Thoracic aorta (tissue), 2 donors: ENCODE measurements around the gene MAGEC1. TPM values are rescaled to one million over a fixed set of nuclear protein-coding genes. Genes with fewer than 3 reads are reported as not detected.

Experiments
- ATAC-seq: fragments of 150-250 bp; one replicate; pipeline ENCODE4 v1.8.0; 2017; ENCODE audit warnings: low read depth; ENCODE audit not compliant: insufficient number of reproducible peaks, low FRiP score
- DNase-seq: peaks from one replicate; pipeline ENCODE4 v3.0.0-alpha.2; 2020; ENCODE audit warnings: low spot score
- H3K27ac ChIP-seq, 2 donors: fragments of 200-600 bp; sonication (generic); 1 replicate in 1 of 2; 2 replicates in 1 of 2; pipeline ENCODE4 v1.5.1; 2016; ENCODE audit warnings: mild to moderate bottlenecking in 2 of 2, moderate library complexity in 2 of 2
- H3K27me3 ChIP-seq: fragments of 200-600 bp; sonication (generic); replicated peaks from 2 replicates; pipeline ENCODE4 v1.6.0; 2016; ENCODE audit warnings: mild to moderate bottlenecking; ENCODE audit not compliant: insufficient read depth
- H3K36me3 ChIP-seq: fragments of 200-600 bp; sonication (generic); one replicate; pipeline ENCODE4 v1.5.1; 2016
- H3K4me1 ChIP-seq, 2 donors: fragments of 200-600 bp; sonication (generic); 1 replicate in 1 of 2; 2 replicates in 1 of 2; pipeline versions ENCODE4 v1.5.1 to v1.6.0; 2016; ENCODE audit warnings: low read depth in 2 of 2, mild to moderate bottlenecking in 1 of 2; ENCODE audit not compliant: control insufficient read depth in 1 of 2
- H3K4me3 ChIP-seq: fragments of 200-600 bp; sonication (generic); 2 replicates; pipeline ENCODE4 v1.5.1; 2016; ENCODE audit warnings: mild to moderate bottlenecking
- H3K9me3 ChIP-seq: fragments of 200-600 bp; sonication (generic); 2 replicates; pipeline ENCODE4 v1.5.1; 2016
- CTCF ChIP-seq: fragments of 200-600 bp; sonication (generic); IDR thresholded peaks from one replicate; pipeline ENCODE4 v1.5.1; 2019; ENCODE audit warnings: antibody characterized with exemption
- total RNA-seq, 2 donors: library from RNA; depleted of rRNA; stranded (reverse); fragments of >200 nt; gene quantifications; one replicate each; pipeline versions ENCODE4 v1.1.0 to v1.2.3, GENCODE V29; 2016

MAGEC1 gene
- total RNA-seq, 2 donors from 2014 or later, result not detected

- TF ChIP-seq CTCF, result no peak
- Histone ChIP-seq H3K36me3 (no peaks in the 10 kb centered on the region), H3K4me3 (no peak overlapping the region), H3K4me1 (no peaks in the 10 kb centered on the region), H3K27me3 (no peaks in the 10 kb centered on the region), H3K9me3 (no peaks in the 10 kb centered on the region), H3K27ac (no peak overlapping the region)
- no peak for DNase-seq
- no peak for ATAC-seq
These were observed 24.7 kb downstream of the MAGEC1 start for GRCh38 chrX:141928432-141928831.

DNA sequence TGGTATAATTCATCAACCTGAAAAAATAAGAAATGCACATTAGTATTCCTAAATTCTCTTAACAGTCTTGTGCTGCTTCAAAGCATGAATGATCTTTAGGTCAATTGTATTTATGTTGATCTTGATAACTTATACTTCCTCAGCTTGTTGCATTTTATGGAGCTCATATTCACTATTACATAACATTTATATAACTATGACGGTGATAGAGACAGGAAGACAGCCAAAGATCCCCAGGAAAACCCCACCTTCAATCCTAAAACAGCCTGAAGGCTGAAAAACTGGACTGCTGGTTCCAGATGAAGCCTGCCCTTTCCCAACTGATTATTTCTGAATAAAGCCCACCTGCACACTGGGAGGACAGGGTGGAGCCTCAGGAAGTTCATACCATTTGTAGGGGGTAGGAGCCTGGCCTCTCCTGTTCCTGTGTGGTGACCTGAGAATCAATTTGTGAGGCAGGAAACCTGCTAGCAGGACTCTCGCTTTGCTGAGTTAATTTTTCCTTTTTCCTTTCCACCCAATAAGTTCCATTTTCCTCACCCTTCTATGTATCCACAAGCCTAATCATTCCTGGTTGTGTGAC lies 30.5 kb downstream of the MAGEC1 start:
- no peaks in the 10 kb centered on the region for H3K36me3 ChIP-seq
- no peaks in the 10 kb centered on the region for H3K4me1 ChIP-seq
- no peak for ATAC-seq
- TF ChIP-seq CTCF, result no peak
- H3K4me3 ChIP-seq, result no peak overlapping the region
- DNase-seq, result no peak
- no peak overlapping the region for H3K27ac ChIP-seq
- no peaks in the 10 kb centered on the region for H3K27me3 ChIP-seq
- no peaks in the 10 kb centered on the region for H3K9me3 ChIP-seq

DNA sequence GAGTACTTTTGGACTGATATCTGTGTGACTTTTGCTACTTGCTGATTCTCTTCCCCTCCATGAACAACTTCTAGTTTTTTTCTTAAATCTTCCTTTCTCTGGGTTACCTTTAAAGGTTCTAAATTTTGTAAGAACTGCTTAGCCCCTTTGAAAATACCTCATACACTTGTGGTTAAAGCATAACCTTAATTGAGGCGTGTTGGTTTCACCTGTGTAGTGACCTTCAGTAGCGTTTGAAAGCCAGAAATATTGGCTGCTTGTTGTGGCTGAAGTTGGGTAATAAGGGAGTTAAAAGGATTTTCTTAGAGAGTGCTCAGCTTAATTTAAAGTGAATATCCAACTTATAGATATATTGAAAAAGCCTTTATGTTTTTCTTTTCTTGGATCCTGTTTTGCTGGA lies 32.0 kb downstream of the MAGEC1 start:
- Histone ChIP-seq H3K36me3 (no peaks in the 10 kb centered on the region), H3K4me3 (no peak overlapping the region), H3K4me1 (no peaks in the 10 kb centered on the region), H3K9me3 (no peaks in the 10 kb centered on the region), H3K27ac (no peak overlapping the region), H3K27me3 (no peaks in the 10 kb centered on the region)
- no peak for TF ChIP-seq CTCF
- ATAC-seq (no peak), DNase-seq (no peak)

DNA sequence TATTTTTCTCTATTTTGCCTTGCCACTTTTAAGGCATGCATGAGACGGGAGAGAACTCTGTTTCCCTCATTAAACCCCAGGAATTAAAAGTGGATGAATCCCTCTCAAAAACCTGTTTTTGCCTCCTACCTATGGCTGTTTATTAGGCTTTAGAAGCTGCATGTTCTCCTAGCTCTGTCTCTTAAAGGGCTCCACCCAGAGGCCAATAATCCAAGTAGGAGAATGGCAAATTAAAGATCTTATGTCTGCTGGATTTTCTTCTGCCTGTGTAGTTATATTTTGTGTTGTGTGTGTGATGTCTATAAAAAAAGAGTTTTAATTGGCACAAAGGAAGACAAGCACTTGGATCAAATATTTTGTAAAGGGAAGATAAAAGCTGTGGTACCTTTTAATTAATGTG lies 32.4 kb downstream of the MAGEC1 start:
- TF ChIP-seq CTCF, result no peak
- no peaks in the 10 kb centered on the region for H3K4me1 ChIP-seq
- no peaks in the 10 kb centered on the region for H3K27me3 ChIP-seq
- ATAC-seq (no peak), DNase-seq (no peak)
- H3K36me3 ChIP-seq, result no peaks in the 10 kb centered on the region
- H3K4me3 ChIP-seq, result no peak overlapping the region
- H3K27ac ChIP-seq, result no peak overlapping the region
- no peaks in the 10 kb centered on the region for H3K9me3 ChIP-seq

- no peak for TF ChIP-seq CTCF
- ATAC-seq (no peak), DNase-seq (no peak)
- no peaks in the 10 kb centered on the region for H3K27me3 ChIP-seq
- H3K4me1 ChIP-seq, result no peaks in the 10 kb centered on the region
- H3K36me3 ChIP-seq, result no peaks in the 10 kb centered on the region
- no peak overlapping the region for H3K4me3 ChIP-seq
- no peaks in the 10 kb centered on the region for H3K9me3 ChIP-seq
- no peak overlapping the region for H3K27ac ChIP-seq
These were observed 37.5 kb downstream of the MAGEC1 start for GRCh38 chrX:141941234-141941633.
